Smooth muscle cell of bladder (primary cell): ENCODE data around the gene NAA60. TPM values are rescaled to one million over a fixed set of nuclear protein-coding genes. Genes with fewer than 3 reads are reported as not detected.

Experiments used
- total RNA-seq: library from RNA; depleted of rRNA; stranded (reverse); fragments of >200 nt; gene quantifications from 2 replicates; pipeline ENCODE4 v1.2.3, GENCODE V29; 2014

The NAA60 gene
- total RNA-seq, result 7.4 and 10.1 TPM in 2 replicates

GRCh38 chr16:3443108-3444031 is at the start of gene NAA60, which contains the start of gene ZNF597:
Gene NAA60, plus strand, starts transcription at chr16:3443680. Its CDS starts 32,548 bp downstream, at chr16:3476228.
Gene ZNF597, minus strand, starts transcription at chr16:3443504. Its CDS starts 351 bp downstream, at chr16:3443153.

GRCh38 chr16:3400779-3401688 is 42.4 kb upstream of the NAA60 start, which contains the start of the genes ZNF174 and ZSCAN32:
Gene ZNF174, plus strand, starts transcription at chr16:3401215. Its CDS starts 790 bp downstream, at chr16:3402005.
Gene ZSCAN32, minus strand, starts transcription at chr16:3401004. Its CDS starts 3,447 bp downstream, at chr16:3397557.

DNA sequence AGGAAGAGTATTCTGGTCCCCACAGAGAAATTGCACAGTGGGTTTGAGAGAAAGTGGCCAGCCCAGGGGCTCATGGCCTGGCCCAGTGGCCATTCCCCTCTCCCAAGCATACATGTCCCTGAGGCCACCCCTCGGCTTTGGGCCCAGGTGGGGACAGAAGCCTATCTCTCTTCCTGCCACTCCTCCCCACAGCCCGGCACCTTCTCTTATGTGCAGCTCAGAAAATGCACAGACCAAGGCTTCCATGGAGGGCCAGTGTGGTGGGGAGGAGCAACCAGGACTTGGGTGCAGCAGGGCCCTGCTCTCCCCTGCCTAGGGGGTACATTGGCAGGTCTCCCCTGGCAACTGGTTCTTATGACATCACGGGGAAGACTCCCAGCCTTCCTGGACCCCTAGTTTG is 51.7 kb downstream of the NAA60 start, which contains the start of gene C16orf90:
C16orf90 (minus strand) TSS at position 314 of the 400 bp plus-strand sequence; CDS start at position 246, 68 bp downstream.

Other genes starting within 250 kb of the NAA60 start
- 6.5 and 7.4 TPM in 2 replicates for gene ZNF200, start 208.5 kb upstream of the NAA60 start, total RNA-seq
- gene MEFV, start 187.0 kb upstream of the NAA60 start, total RNA-seq, result under 0.01 and 0.14 TPM in 2 replicates
- 33.6 and 34.8 TPM in 2 replicates for gene ZNF263, start 160.2 kb upstream of the NAA60 start, total RNA-seq
- 2.6 and 4.6 TPM in 2 replicates for gene TIGD7, start 138.2 kb upstream of the NAA60 start, total RNA-seq
- 12.7 and 17.5 TPM in 2 replicates for gene ZNF75A, start 138.2 kb upstream of the NAA60 start, total RNA-seq
- 0.09 and 0.14 TPM in 2 replicates for gene OR2C1, start 87.8 kb upstream of the NAA60 start, total RNA-seq
- 9.5 TPM in 2 replicates for gene ZSCAN32, start 42.7 kb upstream of the NAA60 start, total RNA-seq
- 4.7 and 5.5 TPM in 2 replicates for gene ZNF174, start 42.5 kb upstream of the NAA60 start, total RNA-seq
- 1.3 and 1.4 TPM in 2 replicates for gene ZNF597, start 176 bp upstream of the NAA60 start, total RNA-seq
- gene C16orf90, start 51.8 kb downstream of the NAA60 start, total RNA-seq, result not detected in 2 replicates
- 24.0 and 30.1 TPM in 2 replicates for gene CLUAP1, start 57.3 kb downstream of the NAA60 start, total RNA-seq
- gene NLRC3, start 133.7 kb downstream of the NAA60 start, total RNA-seq, result under 0.01 and 0.09 TPM in 2 replicates
- 2.1 and 2.7 TPM in 2 replicates for gene SLX4, start 167.9 kb downstream of the NAA60 start, total RNA-seq
- gene DNASE1, start 211.0 kb downstream of the NAA60 start, total RNA-seq, result 16.6 and 17.7 TPM in 2 replicates